Eye (tissue), 1 donor: Measurements from ENCODE around the gene KRT2.

Experiments used
- DNase-seq: peaks from one replicate; pipeline ENCODE4 v3.0.0-alpha.2; 2015

KRT2 gene

GRCh38 chr12:52662093-52662917, 10.3 kb upstream of the KRT2 start:
- DNase-seq: peak; percentile 22

DNA sequence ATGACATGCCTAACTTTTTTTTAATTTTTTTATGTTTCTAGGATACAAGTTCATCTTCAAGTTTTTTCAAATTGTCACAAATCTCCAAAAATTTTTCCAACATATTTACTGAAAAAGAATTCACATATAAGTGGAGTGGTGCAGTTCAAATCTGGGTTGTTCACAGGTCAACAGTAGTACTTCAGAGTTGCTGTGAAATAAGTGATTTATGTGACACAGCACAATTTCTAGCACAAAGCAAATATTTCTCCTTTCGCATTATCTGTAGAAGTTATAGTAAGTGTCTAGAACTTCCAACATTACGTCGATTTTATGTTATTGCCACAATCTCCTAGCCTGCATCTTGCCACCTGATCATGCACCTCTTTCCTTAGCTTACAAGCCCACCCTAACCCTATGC, 9.7 kb upstream of the KRT2 start:
- DNase-seq: no peak

GRCh38 chr12:52660934-52661499, 9.0 kb upstream of the KRT2 start:
- no peak for DNase-seq

- DNase-seq: no peak
Observed at GRCh38 chr12:52659951-52660350, 7.9 kb upstream of the KRT2 start.

- no peak for DNase-seq
Observed at GRCh38 chr12:52659395-52659794, 7.4 kb upstream of the KRT2 start.

DNA sequence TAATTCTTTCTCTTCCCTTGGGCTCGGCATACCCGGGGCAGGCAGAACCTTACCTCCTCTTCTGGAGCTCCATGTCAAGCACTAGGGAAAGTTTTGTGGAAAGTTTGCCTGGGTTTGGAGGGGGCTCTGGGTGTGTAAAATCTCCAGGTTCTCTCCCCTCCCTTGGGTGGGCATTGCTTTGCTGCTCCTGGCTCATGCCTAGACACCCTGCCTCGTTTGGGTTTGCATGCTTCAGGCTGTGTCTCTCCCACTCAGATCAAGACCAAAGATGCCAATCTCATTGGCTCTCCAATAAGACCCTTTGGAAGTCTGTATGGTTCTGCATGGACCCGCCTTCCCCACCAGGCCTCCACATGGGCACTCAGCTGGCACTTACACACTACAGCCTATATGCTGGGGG, 6.2 kb upstream of the KRT2 start:
- DNase-seq: no peak

- DNase-seq: no peak
Observed at GRCh38 chr12:52657250-52657902, 5.4 kb upstream of the KRT2 start.

GRCh38 chr12:52656616-52657015, 4.6 kb upstream of the KRT2 start:
- no peak for DNase-seq

DNA sequence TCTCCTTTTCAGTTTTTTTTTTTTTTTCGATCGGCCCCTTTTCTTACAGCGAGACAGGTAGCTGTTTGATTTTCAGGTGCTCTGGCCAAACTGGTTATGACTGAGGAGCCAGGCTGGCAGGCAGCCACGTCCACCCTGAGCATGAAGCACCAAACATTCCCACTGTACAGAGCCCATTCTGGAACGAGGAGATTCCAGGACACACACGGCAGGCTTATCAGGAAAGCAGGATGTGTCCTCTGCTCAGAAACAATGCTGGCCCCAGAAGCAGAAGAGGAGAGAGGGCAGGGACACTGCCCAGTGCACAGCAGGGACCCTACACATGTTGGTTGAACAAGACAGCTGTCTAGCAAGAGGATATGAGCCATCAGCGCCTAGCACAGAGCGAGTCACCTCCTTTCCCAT, 3.7 kb upstream of the KRT2 start:
- DNase-seq: no peak

DNA sequence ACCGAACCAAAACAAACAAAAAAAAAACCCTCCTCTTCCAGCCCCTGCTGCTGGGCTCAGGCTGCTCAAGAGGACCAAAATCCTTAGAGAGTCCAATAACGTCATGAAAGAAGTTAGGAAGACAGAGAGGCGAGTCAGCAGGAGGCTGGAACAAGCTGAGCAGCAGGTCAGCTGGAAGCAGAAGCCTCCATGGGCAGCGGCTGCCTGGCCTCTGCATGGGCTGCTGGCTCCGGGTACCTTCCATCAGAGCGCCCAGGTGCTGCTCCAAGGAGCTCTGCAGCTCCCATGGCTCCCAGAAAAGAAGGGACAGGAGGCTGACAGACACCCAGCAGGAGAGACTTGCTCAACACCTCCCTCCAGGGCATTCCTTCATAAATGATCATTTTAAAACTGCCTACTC, 3.2 kb upstream of the KRT2 start:
- DNase-seq: peak; percentile 20

DNA sequence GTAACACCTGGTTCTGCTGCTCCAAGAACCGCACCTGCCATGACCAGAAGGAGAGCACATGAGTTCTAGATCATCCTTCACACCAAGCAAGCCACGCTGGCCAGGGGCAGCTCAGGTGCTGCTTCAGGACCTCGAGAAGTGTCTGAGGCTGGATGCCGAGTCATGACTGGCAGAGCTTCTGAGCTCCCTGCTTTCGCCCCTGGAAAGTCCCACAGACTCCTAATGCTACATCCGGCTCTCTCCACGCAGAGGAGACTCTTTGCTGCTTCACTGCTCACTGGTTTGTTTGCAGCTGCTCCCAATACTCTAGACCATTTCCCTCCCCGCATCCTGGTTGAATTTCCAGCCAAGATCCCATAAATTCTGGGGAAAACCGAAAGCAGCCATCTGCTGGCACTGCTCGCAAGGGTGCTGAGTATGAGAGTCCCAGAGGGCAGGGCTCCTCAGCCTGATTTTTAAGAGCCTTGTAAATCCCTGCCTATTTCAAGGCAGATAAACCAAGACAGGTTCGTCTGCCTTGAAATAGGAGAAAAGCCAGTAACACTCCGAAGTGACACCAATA, 1.4 kb downstream of the KRT2 start:
- DNase-seq: peak; percentile 10

DNA sequence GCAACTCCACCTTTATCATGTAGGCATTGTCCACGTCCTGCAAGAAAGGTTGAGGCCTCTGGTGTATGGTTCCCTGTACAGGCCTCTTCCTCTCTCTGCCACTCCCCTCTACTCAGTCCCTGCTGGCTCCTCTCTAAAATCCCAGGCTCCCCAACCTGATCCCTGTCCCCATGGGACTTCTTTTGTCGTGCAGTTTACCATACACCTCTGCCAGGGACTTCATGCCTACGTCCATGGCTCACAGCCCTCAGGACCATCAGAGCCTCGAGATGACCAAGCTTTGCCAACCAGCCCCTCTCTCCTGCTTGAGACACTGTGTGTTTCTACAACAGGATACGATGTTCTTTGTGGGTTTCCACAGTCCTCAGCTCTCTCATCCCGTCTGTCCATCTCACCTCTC, 2.9 kb downstream of the KRT2 start:
- no peak for DNase-seq

GRCh38 chr12:52648012-52648550, 3.9 kb downstream of the KRT2 start:
- no peak for DNase-seq

DNA sequence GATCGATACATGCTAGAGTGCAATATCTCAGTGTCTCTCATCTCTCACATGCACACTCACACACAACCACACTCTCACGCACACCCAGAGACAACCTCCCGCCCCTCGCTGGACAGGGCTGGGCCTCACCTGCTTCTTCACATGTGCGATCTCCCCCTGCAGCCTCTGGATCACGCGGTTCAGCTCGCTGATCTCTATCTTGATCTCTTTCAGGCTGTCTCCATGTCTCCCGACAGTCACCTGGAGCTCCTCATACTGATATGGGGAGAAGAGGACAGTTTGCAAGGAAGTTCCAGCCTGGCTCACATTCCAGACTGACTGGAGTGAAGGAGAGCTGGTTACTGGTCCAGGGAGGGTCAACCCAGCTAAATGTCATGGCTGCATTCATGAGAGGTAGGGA, 4.4 kb downstream of the KRT2 start:
- no peak for DNase-seq

DNA sequence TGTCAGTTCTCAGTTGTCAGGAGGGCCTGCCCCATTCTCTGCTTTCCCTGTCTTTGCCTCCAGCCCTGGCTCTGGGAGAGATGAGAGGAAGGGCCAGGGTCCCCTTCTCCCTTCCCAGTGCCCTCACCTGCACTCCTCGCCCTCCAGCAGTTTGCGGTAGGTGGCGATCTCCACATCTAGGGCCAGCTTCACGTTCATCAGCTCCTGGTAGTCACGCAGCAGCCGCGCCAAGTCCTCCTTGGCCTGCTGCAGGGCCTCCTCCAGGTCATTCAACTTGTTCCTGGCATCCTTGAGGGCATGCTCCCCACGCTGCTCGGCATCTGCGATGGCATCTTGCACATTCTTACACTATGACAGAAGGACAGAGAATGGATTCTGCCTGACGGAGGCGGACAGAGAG, 5.4 kb downstream of the KRT2 start:
- no peak for DNase-seq

GRCh38 chr12:52645982-52646381, 6.0 kb downstream of the KRT2 start:
- DNase-seq: no peak

DNA sequence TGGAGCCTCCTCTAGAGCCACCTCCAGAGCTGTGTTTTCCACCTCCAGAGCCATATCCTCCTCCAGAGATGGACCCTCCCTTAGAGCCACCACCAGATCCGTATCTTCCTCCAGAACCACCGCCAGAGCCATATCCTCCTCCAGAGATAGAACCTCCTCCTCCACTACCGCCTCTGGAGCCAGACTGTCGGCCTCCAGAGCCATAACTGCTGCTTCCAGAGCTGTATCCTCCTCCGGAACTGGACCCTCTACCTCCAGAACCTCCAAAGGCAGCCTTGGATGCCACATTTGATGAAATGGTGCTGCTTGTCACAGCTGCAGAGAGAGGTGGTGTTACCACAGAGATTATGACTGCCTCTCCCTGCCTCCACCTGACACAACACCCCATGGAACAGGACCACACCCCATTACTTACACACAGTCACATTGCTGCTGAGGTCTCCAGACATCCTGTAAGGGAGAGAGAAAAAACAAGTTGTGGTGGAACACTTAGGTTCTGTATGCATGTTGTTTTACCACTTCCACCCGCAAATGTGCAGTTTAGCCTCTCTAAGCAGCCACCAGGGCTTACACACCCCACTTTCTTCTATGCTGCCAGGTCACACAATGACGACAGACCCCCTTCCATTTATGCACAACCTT, 6.8 kb downstream of the KRT2 start:
- no peak for DNase-seq

DNA sequence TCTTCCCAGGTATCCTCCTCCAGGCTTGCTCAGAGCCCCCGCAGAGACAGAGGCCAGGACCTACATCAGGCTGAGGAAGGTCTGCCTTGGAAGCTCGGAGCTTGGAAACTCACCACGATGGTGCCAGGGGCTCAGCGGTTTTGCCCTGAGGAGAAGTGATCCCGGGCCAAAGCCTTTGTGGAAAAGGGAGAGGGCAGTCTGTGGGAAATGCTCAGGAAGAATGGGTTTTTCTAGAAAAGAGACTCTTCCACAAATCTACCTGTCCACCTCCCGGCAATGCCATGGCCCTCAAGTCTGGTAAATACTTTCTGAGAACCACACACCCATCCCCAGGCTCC, 8.0 kb downstream of the KRT2 start:
- DNase-seq: no peak

DNA sequence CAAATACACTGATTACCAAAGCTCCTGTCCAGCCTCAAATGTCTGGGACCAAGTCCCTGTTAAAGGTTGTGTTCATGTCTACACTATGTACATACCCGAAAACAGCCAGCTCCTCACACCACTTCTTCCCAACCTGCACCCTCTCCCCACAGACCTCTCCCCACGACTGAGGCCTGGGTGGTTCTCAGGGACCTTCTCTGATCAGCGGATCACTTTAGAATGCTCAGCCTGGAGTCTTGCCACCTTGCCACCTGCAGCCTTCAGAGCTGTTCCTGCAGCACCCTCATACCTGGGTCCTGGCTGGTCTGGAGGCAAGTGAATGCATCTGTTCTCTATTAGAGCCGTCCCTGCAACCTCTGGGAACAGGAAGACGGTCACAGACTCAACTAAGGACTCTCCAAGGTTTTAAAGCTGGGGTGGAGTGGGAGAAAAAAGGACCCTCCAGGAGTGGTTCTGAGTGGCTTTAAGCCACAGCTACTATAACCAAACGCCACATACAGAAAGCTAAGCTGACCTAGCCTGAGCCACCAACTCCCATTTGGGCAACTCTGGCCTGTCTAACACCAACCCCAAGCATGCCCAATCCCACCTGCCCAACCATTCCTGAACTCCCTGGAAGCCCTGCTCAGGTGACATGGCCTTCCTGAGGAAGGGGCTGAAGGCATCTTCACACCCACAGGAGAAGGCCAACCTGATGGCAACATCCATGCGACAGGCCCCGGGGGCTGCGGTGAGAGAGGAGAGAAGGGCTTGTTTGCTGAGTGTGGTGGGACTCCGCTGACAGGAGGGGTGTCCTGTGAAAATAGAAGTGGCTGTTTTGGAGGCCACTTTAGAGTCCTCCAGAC, 8.6 kb downstream of the KRT2 start:
- no peak for DNase-seq

- no peak for DNase-seq
Observed at GRCh38 chr12:52641468-52641867, 10.5 kb downstream of the KRT2 start.

GRCh38 chr12:52637299-52637698, 14.7 kb downstream of the KRT2 start:
- DNase-seq: no peak

DNA sequence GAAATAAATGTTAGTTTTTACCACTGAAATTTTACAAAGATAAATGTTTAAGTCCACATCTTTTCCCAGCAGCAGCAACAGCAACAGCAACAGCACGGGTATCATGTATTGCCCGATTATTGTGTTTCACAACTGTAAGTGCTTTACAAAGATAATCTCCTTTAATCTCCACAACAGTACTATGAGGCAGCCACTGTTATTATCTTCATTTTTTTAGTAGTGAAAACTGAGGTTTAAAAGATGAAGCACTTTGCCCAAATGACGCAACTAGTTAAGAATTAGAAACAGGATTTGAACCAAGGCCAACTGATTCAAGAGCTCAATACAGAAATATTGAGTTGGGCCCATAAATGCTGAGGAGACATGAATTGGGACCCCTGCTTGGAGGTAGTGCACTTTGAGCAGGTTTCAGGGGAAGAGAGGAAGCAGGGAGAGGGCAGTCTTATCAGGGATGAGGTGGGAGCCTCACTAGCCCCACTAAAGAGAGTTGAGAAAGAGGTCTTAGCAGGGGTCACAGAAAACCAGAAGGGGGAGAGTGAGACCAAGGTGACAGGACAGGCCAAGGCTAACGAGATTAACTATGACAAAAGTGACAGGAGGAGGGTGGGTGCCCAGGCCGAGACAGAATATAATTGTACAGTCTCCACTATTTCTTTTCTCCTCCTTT, 15.3 kb downstream of the KRT2 start:
- no peak for DNase-seq
